ENCODE results near the gene NUTM2D.
"Not testable (repeated sequence)": the region's sequence is repeated elsewhere in the genome, so short reads cannot be mapped to it uniquely, and the experiment has no call there.

NUTM2D gene

DNA sequence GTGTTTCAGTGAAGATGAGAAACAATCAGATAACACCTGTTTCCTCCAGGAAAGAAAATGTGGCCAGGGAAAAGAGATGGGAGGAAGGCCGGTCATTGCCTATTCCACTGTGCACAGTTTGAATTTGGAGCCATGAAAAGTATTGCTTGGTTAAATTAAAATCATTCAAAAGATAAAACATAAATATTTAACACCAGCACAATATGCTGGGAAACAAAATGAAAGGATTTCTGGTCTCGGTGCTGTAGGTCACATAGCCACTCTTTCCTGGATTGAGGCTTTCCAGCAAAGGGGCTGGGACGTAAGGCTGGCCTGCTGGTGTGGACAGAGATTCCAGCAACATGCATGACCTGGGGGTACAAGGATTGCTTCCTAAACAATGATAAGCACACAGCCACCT lies at the start of gene NUTM2D:
TSS of gene NUTM2D (plus strand) at position 301 of the 400 bp plus-strand sequence. CDS start 522 bp downstream, outside the sequence.
- not testable (repeated sequence) for FAIRE-seq; DNase-seq (ENCODE audit: low spot score)

GRCh38 chr10:87308702-87309101 lies 48.8 kb upstream of the NUTM2D start:
- not testable (repeated sequence) for DNase-seq (ENCODE audit: low spot score); FAIRE-seq

GRCh38 chr10:87309657-87310056 lies 47.9 kb upstream of the NUTM2D start:
- not testable (repeated sequence) for FAIRE-seq

GRCh38 chr10:87311521-87311920 lies 46.0 kb upstream of the NUTM2D start:
- not testable (repeated sequence) for DNase-seq (ENCODE audit: low spot score); FAIRE-seq

More at GRCh38 chr10:87309657-87310056, 47.9 kb upstream of the NUTM2D start:
- not testable (repeated sequence) for DNase-seq (ENCODE audit: low spot score)

DNA sequence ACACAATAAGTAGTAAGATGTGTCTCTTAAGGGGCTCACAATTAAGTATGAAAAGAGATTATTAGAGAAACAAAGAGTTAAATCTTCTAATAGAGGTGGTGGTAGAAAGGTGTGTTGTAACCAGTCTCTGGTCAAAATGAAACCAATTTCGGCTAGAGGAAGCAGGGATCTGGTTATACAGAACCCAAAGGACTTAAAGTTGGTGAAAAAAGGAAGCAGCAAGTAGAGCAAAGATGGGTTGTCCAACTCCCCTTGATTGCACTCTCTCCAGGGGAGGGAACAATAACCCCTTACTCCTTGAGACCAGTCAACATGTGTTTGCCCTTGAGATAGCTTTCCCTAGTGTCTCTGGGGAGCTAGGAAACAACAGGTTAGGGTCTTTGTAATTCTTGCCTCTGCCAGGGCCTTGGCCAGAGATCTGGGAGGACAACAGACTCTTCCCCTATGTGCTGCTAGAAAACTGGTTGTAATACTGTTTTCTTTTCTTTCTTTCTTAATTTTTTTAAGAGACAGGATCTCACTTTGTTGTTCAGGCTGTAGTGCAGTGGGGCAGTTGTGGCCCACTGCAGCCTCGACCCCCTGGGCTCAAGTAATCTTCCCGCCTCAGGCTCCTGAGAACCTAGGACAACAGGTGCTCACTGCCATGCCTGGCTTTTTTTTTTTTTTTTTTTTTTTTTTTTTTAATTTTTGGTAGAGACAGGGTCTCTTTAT lies 43.7 kb upstream of the NUTM2D start:
- DNase-seq (ENCODE audit: low spot score); FAIRE-seq: not testable (repeated sequence)

- not testable (repeated sequence) for FAIRE-seq; DNase-seq (ENCODE audit: low spot score)
These were observed 43.1 kb upstream of the NUTM2D start for GRCh38 chr10:87314360-87314973.

DNA sequence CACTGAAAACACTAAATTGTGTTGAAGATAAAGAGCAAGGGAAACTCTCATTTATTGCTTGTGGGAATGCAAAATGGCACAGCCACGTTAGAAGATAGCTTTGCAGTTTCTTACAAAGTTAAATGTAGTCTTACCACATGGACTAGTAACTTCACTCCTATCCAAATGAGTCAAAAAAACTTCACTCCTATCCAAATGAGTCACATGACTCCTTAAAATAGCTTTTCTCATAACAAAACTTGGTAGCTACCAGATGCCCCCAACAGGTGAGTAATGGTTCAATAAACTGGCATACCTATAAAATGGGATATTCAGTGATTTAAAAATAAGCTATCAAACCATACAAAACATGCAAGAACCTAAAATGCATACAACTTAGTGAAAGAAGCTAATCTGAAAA lies 36.0 kb upstream of the NUTM2D start:
- FAIRE-seq: not testable (repeated sequence)

GRCh38 chr10:87324559-87324958 lies 33.0 kb upstream of the NUTM2D start:
- FAIRE-seq; DNase-seq (ENCODE audit: low spot score): not testable (repeated sequence)

More for the DNA sequence above, 36.0 kb upstream of the NUTM2D start:
- DNase-seq (ENCODE audit: low spot score): not testable (repeated sequence)

- not testable (repeated sequence) for FAIRE-seq; DNase-seq (ENCODE audit: low spot score)
These were observed 29.6 kb upstream of the NUTM2D start for GRCh38 chr10:87327958-87328357.

DNA sequence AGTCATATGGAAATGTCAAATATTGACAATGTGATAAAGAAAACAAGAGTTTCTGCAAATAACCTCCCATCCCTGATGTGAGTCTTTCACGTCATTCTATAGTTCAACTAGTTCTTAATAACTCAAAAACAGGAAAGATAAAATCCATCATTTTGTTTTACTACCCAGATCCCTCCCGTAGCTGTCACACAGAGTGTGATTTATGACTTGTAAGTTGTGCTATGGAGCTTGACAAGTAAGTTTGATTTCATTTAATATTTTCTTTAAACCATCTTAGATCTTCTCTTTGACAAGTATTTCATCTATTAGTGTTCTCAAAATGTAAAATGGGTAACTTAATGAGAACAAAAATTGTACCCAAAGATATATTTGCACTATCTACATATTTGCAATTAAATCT lies 28.4 kb upstream of the NUTM2D start:
- DNase-seq (ENCODE audit: low spot score); FAIRE-seq: not testable (repeated sequence)

DNA sequence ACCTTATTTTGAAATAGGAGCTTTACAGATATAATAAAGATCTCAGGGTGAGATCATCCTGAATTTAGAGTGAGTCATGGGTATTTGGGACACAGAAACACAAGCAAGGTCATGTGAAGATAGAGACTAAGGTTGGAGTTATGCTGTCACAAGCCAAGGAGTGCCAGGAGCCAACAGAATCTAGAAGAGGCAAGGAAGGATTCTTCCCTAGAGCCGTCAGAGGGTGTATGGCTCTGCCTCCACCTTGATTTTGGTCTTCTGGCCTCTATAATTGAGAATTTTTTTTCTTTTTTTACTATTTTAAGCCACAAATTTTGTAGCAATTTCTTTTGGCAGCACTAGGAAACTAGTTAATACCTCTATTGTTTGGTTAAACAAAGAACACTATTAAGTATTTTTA lies 24.9 kb upstream of the NUTM2D start:
- not testable (repeated sequence) for DNase-seq (ENCODE audit: low spot score); FAIRE-seq

- not testable (repeated sequence) for FAIRE-seq; DNase-seq (ENCODE audit: low spot score)
These were observed 17.1 kb upstream of the NUTM2D start for GRCh38 chr10:87340411-87340810.

- FAIRE-seq; DNase-seq (ENCODE audit: low spot score): not testable (repeated sequence)
These were observed 15.9 kb upstream of the NUTM2D start for GRCh38 chr10:87341546-87342142.

- DNase-seq (ENCODE audit: low spot score): peak; percentile 7
- FAIRE-seq: not testable (repeated sequence)
These were observed 15.3 kb upstream of the NUTM2D start for GRCh38 chr10:87342249-87342710.

GRCh38 chr10:87342711-87343258 lies 14.8 kb upstream of the NUTM2D start:
- DNase-seq (ENCODE audit: low spot score); FAIRE-seq: not testable (repeated sequence)

GRCh38 chr10:87345743-87346142 lies 11.8 kb upstream of the NUTM2D start:
- not testable (repeated sequence) for DNase-seq (ENCODE audit: low spot score); FAIRE-seq

- not testable (repeated sequence) for DNase-seq (ENCODE audit: low spot score); FAIRE-seq
These were observed 7.4 kb upstream of the NUTM2D start for GRCh38 chr10:87350161-87350560.

DNA sequence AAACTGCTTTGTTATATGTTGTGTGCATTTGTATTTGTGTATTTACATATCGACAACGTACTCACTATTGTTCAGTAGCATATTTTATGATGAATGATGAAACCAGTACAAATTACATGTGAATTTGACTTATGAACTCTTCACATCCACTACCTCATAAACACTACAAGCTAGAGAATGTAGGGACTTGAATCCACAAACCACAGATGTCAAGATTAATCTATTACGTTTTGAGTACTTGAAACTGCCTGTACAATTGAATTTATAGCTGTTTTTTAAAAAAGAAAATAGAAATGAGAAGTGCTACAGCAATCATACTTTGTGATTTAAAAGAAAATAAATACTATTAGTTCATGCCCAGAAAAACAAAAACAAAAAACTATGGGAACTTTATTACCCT lies 4.7 kb upstream of the NUTM2D start:
- DNase-seq (ENCODE audit: low spot score); FAIRE-seq: not testable (repeated sequence)

- not testable (repeated sequence) for DNase-seq (ENCODE audit: low spot score); FAIRE-seq
These were observed 2.4 kb upstream of the NUTM2D start for GRCh38 chr10:87355110-87355509.

DNA sequence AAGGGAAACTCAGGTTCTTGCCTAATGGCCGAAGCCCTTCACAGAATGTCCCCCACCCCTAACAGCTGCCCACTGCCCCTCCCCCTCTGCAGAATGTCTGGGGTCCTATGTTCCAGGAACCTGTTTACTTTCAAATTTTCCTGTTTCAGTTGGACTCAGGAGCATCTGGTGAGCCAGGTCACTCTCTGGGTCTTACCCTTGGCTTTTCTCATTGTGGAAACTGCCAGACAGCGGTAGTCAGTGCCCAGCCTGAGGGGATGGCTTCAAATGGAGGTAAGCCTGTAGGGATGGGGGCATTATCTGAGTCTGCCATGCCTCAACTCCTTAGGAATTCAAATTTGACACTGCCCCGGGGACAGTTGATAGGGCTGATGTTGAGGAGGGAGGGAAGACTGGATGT lies 615 bp downstream of the NUTM2D start:
- not testable (repeated sequence) for DNase-seq (ENCODE audit: low spot score); FAIRE-seq

- DNase-seq (ENCODE audit: low spot score); FAIRE-seq: not testable (repeated sequence)
These were observed 12.1 kb downstream of the NUTM2D start for GRCh38 chr10:87369514-87370112.
